Effector memory CD4-positive, alpha-beta T cell (primary cell): ENCODE data around the gene VGLL1.

Source experiments
- DNase-seq, 3 donors: peaks; one replicate each; pipeline ENCODE4 v3.0.0-alpha.2; 2020
- H3K27ac ChIP-seq: 2 replicates; pipeline ENCODE4 v1.7.0; 2013; ENCODE audit warnings: mild to moderate bottlenecking, low read length, moderate library complexity; ENCODE audit not compliant: insufficient read depth, poor library complexity, severe bottlenecking
- H3K27me3 ChIP-seq: replicated peaks from 2 replicates; pipeline ENCODE4 v1.7.0; 2013; ENCODE audit warnings: mild to moderate bottlenecking, low read length; ENCODE audit not compliant: insufficient read depth, control insufficient read depth, poor library complexity, severe bottlenecking
- H3K36me3 ChIP-seq: 2 replicates; pipeline ENCODE4 v1.7.0; 2013; ENCODE audit warnings: mild to moderate bottlenecking, low read length, moderate library complexity; ENCODE audit not compliant: control insufficient read depth, insufficient read depth
- H3K4me1 ChIP-seq: 2 replicates; pipeline ENCODE4 v1.7.0; 2013; ENCODE audit warnings: low read length, mild to moderate bottlenecking; ENCODE audit not compliant: control insufficient read depth, insufficient read depth, poor library complexity, severe bottlenecking
- H3K4me3 ChIP-seq: 2 replicates; pipeline ENCODE4 v1.7.0; 2013; ENCODE audit warnings: low read length, low read depth, mild to moderate bottlenecking; ENCODE audit not compliant: insufficient read depth, poor library complexity, severe bottlenecking
- H3K9me3 ChIP-seq: 2 replicates; pipeline ENCODE4 v1.7.0; 2013; ENCODE audit warnings: mild to moderate bottlenecking, low read length, moderate library complexity; ENCODE audit not compliant: control insufficient read depth

The VGLL1 gene

GRCh38 chrX:136546371-136546781 lies 14.4 kb downstream of the VGLL1 start:
- Histone ChIP-seq H3K36me3 (no peaks in the 10 kb centered on the region), H3K4me3 (no peak overlapping the region), H3K27me3 (no peaks in the 10 kb centered on the region), H3K4me1 (peaks cover 17% of the 10 kb centered on the region), H3K27ac (no peak overlapping the region), H3K9me3 (no peaks in the 10 kb centered on the region)
- DNase-seq: no peak

- H3K4me1 ChIP-seq: peaks cover 17% of the 10 kb centered on the region
Observed at GRCh38 chrX:136549226-136549625, 17.2 kb downstream of the VGLL1 start.

DNA sequence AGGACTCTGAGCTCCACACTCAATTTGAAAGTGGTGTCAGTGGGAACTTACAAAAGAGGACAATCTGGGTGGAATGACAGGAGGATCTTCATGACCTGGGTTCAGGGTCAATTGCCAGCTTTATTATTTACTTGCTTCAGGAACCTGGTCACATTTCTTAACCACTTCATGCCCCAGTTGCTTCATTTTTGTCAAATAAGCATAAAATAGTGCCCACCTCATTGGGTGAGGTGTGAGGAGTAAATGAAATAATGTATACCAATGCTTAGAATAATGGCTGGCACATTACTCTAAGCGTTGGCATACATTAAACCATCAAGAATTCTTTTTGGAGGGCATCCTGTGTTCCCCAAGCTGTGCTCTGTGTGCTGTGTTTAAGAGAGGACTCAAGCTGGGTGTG lies 19.4 kb downstream of the VGLL1 start:
- Histone ChIP-seq H3K27ac (no peak overlapping the region), H3K4me3 (no peak overlapping the region), H3K36me3 (no peaks in the 10 kb centered on the region), H3K27me3 (no peaks in the 10 kb centered on the region), H3K4me1 (peaks cover 9% of the 10 kb centered on the region), H3K9me3 (no peaks in the 10 kb centered on the region)
- DNase-seq: no peak

More at GRCh38 chrX:136549226-136549625, 17.2 kb downstream of the VGLL1 start:
- H3K27me3 ChIP-seq: no peaks in the 10 kb centered on the region
- H3K36me3 ChIP-seq: no peaks in the 10 kb centered on the region
- H3K4me3 ChIP-seq: no peak overlapping the region
- no peaks in the 10 kb centered on the region for H3K9me3 ChIP-seq
- no peak for DNase-seq
- no peak overlapping the region for H3K27ac ChIP-seq

DNA sequence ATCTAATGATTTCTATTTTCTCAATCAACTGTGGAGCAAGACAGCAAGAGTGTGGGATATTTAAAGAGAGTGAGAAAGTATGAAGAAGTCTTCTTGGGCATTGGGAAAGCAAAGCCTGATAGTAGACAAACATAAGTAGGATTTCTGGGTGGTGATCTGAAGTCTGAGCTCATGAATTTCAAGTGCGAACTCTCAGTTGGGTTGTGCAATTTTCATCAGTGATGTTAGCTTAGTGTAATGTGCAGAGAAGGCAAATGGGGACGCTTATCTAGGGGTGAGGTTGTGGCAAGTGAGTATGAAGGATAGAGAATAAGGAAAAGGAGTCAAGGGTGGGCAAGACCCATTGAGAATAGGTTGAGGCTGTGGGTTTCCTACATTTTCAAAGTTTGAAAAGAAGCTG lies 23.7 kb downstream of the VGLL1 start:
- no peaks in the 10 kb centered on the region for H3K4me1 ChIP-seq
- no peaks in the 10 kb centered on the region for H3K36me3 ChIP-seq
- H3K4me3 ChIP-seq: no peak overlapping the region
- H3K9me3 ChIP-seq: no peaks in the 10 kb centered on the region
- H3K27me3 ChIP-seq: no peaks in the 10 kb centered on the region
- no peak for DNase-seq
- H3K27ac ChIP-seq: no peak overlapping the region

DNA sequence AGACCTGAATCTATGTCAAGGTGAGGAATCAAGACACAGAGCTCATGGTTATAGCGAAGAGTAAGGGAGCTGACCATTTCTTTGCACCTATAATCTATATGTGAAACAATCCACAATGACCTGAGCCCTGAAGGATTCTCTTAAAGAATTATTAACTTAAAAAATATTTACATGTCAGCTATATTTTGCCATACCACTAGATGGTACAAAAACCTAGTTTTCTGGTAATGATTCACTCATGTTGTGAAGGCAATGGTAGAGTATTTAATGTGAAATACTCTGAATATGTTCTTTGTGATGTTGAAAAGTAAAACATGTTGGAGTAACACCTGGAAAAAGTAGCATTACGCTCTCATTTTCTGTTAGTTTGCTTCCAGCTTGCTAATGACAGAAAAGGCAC lies 40.0 kb downstream of the VGLL1 start:
- no peaks in the 10 kb centered on the region for H3K27me3 ChIP-seq
- H3K9me3 ChIP-seq: no peaks in the 10 kb centered on the region
- H3K27ac ChIP-seq: no peak overlapping the region
- H3K4me3 ChIP-seq: no peak overlapping the region
- H3K4me1 ChIP-seq: no peaks in the 10 kb centered on the region
- no peaks in the 10 kb centered on the region for H3K36me3 ChIP-seq
- DNase-seq: no peak

- DNase-seq: no peak
- Histone ChIP-seq H3K4me1 (no peaks in the 10 kb centered on the region), H3K36me3 (no peaks in the 10 kb centered on the region), H3K9me3 (no peaks in the 10 kb centered on the region), H3K27me3 (no peaks in the 10 kb centered on the region), H3K27ac (no peak overlapping the region), H3K4me3 (no peak overlapping the region)
Observed at GRCh38 chrX:136574548-136574947, 42.5 kb downstream of the VGLL1 start.

GRCh38 chrX:136577552-136577951 lies 45.5 kb downstream of the VGLL1 start:
- H3K27ac ChIP-seq: peak overlapping the region; percentile 42
- peak; percentile 31 to 47 (median 46) for DNase-seq
- H3K4me3 ChIP-seq: no peak overlapping the region

DNA sequence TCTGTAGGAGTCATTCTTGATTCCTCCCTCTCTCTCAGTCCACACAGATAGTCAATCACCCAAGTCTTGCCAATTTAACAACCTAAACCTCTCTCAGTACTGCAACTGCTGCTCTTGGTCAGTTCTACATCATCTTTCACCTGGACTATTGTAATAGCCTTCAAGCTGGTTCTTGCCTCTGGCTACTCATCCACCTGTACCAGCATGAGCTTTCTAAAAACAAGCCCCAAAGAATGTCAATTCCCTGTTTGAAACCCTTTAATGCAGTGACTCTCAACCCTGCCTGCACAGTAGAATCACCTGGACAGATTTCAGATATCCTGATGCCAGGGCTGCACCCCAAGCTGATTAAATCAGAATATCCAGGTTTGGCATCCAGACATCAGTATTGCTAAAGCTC lies 48.3 kb downstream of the VGLL1 start:
- no peak overlapping the region for H3K4me3 ChIP-seq
- no peak overlapping the region for H3K27ac ChIP-seq
- H3K4me1 ChIP-seq: peaks cover 10% of the 10 kb centered on the region
- no peaks in the 10 kb centered on the region for H3K9me3 ChIP-seq
- H3K27me3 ChIP-seq: no peaks in the 10 kb centered on the region
- no peaks in the 10 kb centered on the region for H3K36me3 ChIP-seq
- DNase-seq: no peak

More at GRCh38 chrX:136577552-136577951, 45.5 kb downstream of the VGLL1 start:
- Histone ChIP-seq H3K27me3 (no peaks in the 10 kb centered on the region), H3K36me3 (no peaks in the 10 kb centered on the region), H3K9me3 (no peaks in the 10 kb centered on the region), H3K4me1 (no peaks in the 10 kb centered on the region)

GRCh38 chrX:136582624-136583023 lies 50.6 kb downstream of the VGLL1 start:
- H3K36me3 ChIP-seq: no peaks in the 10 kb centered on the region
- H3K27me3 ChIP-seq: no peaks in the 10 kb centered on the region
- no peak overlapping the region for H3K27ac ChIP-seq
- no peak overlapping the region for H3K4me3 ChIP-seq
- no peaks in the 10 kb centered on the region for H3K9me3 ChIP-seq
- no peak for DNase-seq
- peaks cover 25% of the 10 kb centered on the region for H3K4me1 ChIP-seq

GRCh38 chrX:136584545-136584944 lies 52.5 kb downstream of the VGLL1 start:
- DNase-seq: no peak
- peaks cover 30% of the 10 kb centered on the region for H3K4me1 ChIP-seq
- H3K27ac ChIP-seq: no peak overlapping the region
- H3K36me3 ChIP-seq: no peaks in the 10 kb centered on the region
- no peaks in the 10 kb centered on the region for H3K9me3 ChIP-seq
- no peak overlapping the region for H3K4me3 ChIP-seq
- no peaks in the 10 kb centered on the region for H3K27me3 ChIP-seq

DNA sequence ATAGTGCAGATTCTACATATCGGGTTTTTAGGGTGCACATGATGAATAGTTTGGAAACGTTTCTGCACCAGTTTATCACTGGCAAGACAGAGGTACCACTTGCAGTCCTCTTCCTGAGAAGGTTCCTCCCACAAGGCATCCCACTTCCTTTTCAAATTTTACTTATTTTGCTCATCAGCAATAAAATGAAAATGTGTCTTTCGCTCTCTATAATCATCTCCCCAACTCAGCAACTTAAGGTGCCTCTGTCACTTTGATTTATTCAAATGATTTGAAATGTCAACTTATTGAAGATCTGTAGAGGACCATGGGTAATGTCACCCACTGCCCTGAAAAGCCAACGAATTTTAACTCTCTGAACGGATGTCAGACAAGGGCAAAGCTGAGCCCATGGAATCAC lies 53.2 kb downstream of the VGLL1 start:
- Histone ChIP-seq H3K36me3 (no peaks in the 10 kb centered on the region), H3K4me1 (peaks cover 30% of the 10 kb centered on the region), H3K9me3 (no peaks in the 10 kb centered on the region), H3K27ac (peak overlapping the region; percentile 78), H3K27me3 (no peaks in the 10 kb centered on the region), H3K4me3 (no peak overlapping the region)
- no peak for DNase-seq
